Measurements from ENCODE around the gene GALNT17. TPM values are rescaled to one million over a fixed set of nuclear protein-coding genes. Genes with fewer than 3 reads are reported as not detected.

The GALNT17 gene
- polyA plus RNA-seq, 1 donor (not counting 4 experiments of a cell fraction or from before 2014, with no cell fraction given): not detected

- Histone ChIP-seq H3K79me2 (ENCODE audit: control insufficient read depth, insufficient read depth, low read length) (no peaks in the 10 kb centered on the region), H3K4me1 (ENCODE audit: control insufficient read depth, extremely low read depth, insufficient read depth, low read length) (no peaks in the 10 kb centered on the region), H3K9ac (ENCODE audit: control insufficient read depth, extremely low read depth, insufficient read depth, low read length) (no peak overlapping the region), H3K9me1 (ENCODE audit: control insufficient read depth, extremely low read depth, insufficient read depth, low read length) (no peaks in the 10 kb centered on the region), H3K36me3 (ENCODE audit: control insufficient read depth in 2 of 2, extremely low read depth in 1 of 2, insufficient read depth in 2 of 2, low read length in 2 of 2) (no peaks in the 10 kb centered on the region), H4K20me1 (ENCODE audit: control insufficient read depth, extremely low read depth, insufficient read depth, low read length) (no peaks in the 10 kb centered on the region), H3K27me3 (ENCODE audit: control insufficient read depth, extremely low read depth, insufficient read depth, low read length) (no peaks in the 10 kb centered on the region), H3K27ac (ENCODE audit: control insufficient read depth, insufficient read depth, low read length) (no peak overlapping the region), H2AFZ (ENCODE audit: control insufficient read depth, low read length) (no peak overlapping the region), H3K9me3 (ENCODE audit: control insufficient read depth, low read depth, low read length) (peaks cover 3% of the 10 kb centered on the region), H3K4me2 (ENCODE audit: control insufficient read depth, extremely low read depth, insufficient read depth, low read depth, low read length) (no peak overlapping the region), H3K4me3 (ENCODE audit: control insufficient read depth in 2 of 3, extremely low read depth in 1 of 3, insufficient read depth in 2 of 3, low read depth in 1 of 3, low read length in 3 of 3) (no peak overlapping the region)
- no peak for DNase-seq (ENCODE audit: low read depth, low spot score)
- dilution Hi-C loops (cut with MboI; ENCODE audit: extremely low pct_ligation_motif_present, low sequenced_read_pairs): no loop called here
- FAIRE-seq: no peak
- TF ChIP-seq CTCF (optimal IDR thresholded peaks at IDR 0.05 in 1 of 3, IDR thresholded peaks at IDR 0.05 in 1 of 3, conservative IDR thresholded peaks at IDR 0.05 in 1 of 3; ENCODE audit: extremely low read depth in 1 of 3, insufficient read depth in 2 of 3, low read length in 3 of 3) (peak in 2 of 3 experiments; percentile 76 to 79), EZH2 (IDR thresholded peaks at IDR 0.05; ENCODE audit: low read length) (no peak)
These were observed 620.4 kb downstream of the GALNT17 start for GRCh38 chr7:71752171-71752935.

- Histone ChIP-seq H3K4me3 (ENCODE audit: control insufficient read depth in 2 of 3, extremely low read depth in 1 of 3, insufficient read depth in 2 of 3, low read depth in 1 of 3, low read length in 3 of 3) (no peak overlapping the region), H3K79me2 (ENCODE audit: control insufficient read depth, insufficient read depth, low read length) (no peaks in the 10 kb centered on the region), H4K20me1 (ENCODE audit: control insufficient read depth, extremely low read depth, insufficient read depth, low read length) (no peaks in the 10 kb centered on the region), H3K27me3 (ENCODE audit: control insufficient read depth, extremely low read depth, insufficient read depth, low read length) (no peaks in the 10 kb centered on the region), H3K9ac (ENCODE audit: control insufficient read depth, extremely low read depth, insufficient read depth, low read length) (no peak overlapping the region), H3K4me2 (ENCODE audit: control insufficient read depth, extremely low read depth, insufficient read depth, low read depth, low read length) (no peak overlapping the region), H3K36me3 (ENCODE audit: control insufficient read depth in 2 of 2, extremely low read depth in 1 of 2, insufficient read depth in 2 of 2, low read length in 2 of 2) (no peaks in the 10 kb centered on the region), H3K27ac (ENCODE audit: control insufficient read depth, insufficient read depth, low read length) (no peak overlapping the region), H3K9me3 (ENCODE audit: control insufficient read depth, low read depth, low read length) (no peaks in the 10 kb centered on the region), H3K4me1 (ENCODE audit: control insufficient read depth, extremely low read depth, insufficient read depth, low read length) (no peaks in the 10 kb centered on the region), H3K9me1 (ENCODE audit: control insufficient read depth, extremely low read depth, insufficient read depth, low read length) (no peaks in the 10 kb centered on the region), H2AFZ (ENCODE audit: control insufficient read depth, low read length) (no peak overlapping the region)
- dilution Hi-C loops (cut with MboI; ENCODE audit: extremely low pct_ligation_motif_present, low sequenced_read_pairs): no loop called here
- no peak for TF ChIP-seq EZH2 (IDR thresholded peaks at IDR 0.05; ENCODE audit: low read length)
- no peak for TF ChIP-seq CTCF (optimal IDR thresholded peaks at IDR 0.05 in 1 of 3, IDR thresholded peaks at IDR 0.05 in 1 of 3, conservative IDR thresholded peaks at IDR 0.05 in 1 of 3; ENCODE audit: extremely low read depth in 1 of 3, insufficient read depth in 2 of 3, low read length in 3 of 3)
- FAIRE-seq (no peak), DNase-seq (ENCODE audit: low read depth, low spot score) (no peak)
These were observed 621.3 kb downstream of the GALNT17 start for GRCh38 chr7:71753236-71753635.
